ENCODE data around the gene SMARCE1. TPM values are rescaled to one million over a fixed set of nuclear protein-coding genes. Genes with fewer than 3 reads are reported as not detected.

SMARCE1 gene
- total RNA-seq, 1 donor from 2014 or later: 126 TPM

DNA sequence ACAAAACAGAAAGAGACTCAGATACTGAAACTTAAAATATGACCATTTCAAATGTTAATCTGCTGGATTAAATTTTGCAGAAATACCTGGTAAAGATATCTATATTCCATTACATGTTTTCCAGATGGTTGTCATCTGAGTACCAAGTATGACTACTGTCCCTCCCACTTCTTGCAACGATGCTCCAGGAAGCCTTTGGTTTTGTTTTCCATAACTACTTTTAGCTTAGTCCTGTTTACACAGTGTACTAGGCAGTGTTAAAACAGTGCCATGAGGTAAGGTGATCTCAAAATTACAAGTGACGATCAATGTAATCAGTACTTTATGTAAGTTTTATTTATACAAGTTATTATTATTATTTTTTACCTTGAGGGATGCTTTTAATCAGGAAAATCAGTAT is 17.8 kb downstream of the SMARCE1 start:
- Mint-ChIP-seq H3K27ac (peak overlapping the region; percentile 52), H3K36me3 (ENCODE audit: low read depth) (peaks cover 84% of the 10 kb centered on the region), H3K27me3 (ENCODE audit: low read depth) (no peaks in the 10 kb centered on the region), H3K9me3 (no peaks in the 10 kb centered on the region), H3K4me3 (ENCODE audit: low read depth) (no peak overlapping the region), H3K4me1 (ENCODE audit: low read depth) (peaks cover 27% of the 10 kb centered on the region)
- no peak for DNase-seq (ENCODE audit: low spot score)
- intact Hi-C loops (cut with micrococcal nuclease): no loop called here

DNA sequence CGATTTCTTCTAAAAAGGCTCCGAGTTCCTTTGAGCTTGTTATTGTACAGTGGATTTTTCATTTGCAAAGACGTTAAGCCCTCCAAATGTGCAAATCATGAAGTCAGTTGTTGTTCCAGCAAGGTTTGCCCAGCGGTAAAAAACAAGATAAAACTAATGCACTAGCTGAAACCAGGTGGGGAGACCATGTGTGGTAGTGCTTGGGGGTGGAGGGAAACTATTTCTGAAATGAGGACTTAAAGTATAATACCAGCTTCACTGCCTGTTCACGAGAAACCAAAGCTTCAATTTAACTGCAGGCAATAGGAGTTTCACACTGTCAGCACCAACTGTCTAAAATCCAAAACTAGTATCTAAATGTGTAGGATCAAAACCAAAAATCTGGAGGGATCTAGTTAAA is 22.3 kb downstream of the SMARCE1 start:
- Mint-ChIP-seq H3K27me3 (ENCODE audit: low read depth) (no peaks in the 10 kb centered on the region), H3K4me1 (ENCODE audit: low read depth) (peaks cover 59% of the 10 kb centered on the region), H3K36me3 (ENCODE audit: low read depth) (peaks cover 42% of the 10 kb centered on the region), H3K4me3 (ENCODE audit: low read depth) (no peak overlapping the region), H3K9me3 (no peaks in the 10 kb centered on the region), H3K27ac (peak overlapping the region; percentile 68)
- no peak for DNase-seq (ENCODE audit: low spot score)
- intact Hi-C loops (cut with micrococcal nuclease): no loop called here

DNA sequence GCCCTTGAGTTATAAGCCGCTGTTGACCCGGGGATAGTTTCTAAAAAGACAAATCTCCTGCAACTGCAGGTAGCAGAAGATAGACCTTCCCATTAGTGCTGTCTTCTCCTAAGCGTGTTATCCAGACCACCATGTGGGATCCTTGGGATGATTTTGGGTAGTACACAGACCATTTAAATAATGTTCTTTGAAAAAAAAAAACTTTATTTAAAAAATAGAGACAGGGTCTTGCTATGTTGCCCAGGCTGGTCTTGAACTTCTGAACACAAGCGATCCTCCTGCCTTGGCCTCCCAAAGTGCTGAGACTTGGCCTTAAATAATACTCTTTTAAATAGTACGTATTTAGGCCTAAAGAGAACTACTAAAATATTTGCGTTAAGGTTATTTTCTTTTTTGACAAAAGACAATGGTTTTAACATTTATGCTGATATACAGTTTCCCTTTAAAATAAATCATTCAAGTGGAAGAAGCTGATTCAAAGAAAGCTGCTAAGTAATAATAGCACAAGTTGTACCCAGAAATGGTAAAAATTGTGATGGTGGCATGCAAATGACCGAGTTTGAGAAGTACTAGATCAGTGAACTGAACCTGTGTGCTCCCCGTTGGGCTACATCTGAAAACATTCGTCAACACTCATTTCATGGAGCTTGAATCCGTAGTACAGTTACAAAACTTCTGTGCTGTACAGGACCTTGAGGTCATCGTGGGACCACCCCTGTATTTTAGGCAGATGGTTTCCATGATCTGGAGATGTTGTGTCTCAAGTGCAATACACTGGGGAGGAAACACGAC is 24.0 kb downstream of the SMARCE1 start:
- no peak for DNase-seq (ENCODE audit: low spot score)
- Mint-ChIP-seq H3K9me3 (no peaks in the 10 kb centered on the region), H3K4me3 (ENCODE audit: low read depth) (no peak overlapping the region), H3K27ac (no peak overlapping the region), H3K36me3 (ENCODE audit: low read depth) (peaks cover 28% of the 10 kb centered on the region), H3K27me3 (ENCODE audit: low read depth) (no peaks in the 10 kb centered on the region), H3K4me1 (ENCODE audit: low read depth) (peaks cover 55% of the 10 kb centered on the region)
- intact Hi-C loops (cut with micrococcal nuclease): loop anchor here (5.0 kb wide), 1 partner anchor 169 kb away; no protein-coding TSS in a partner anchor

- DNase-seq (ENCODE audit: low spot score): no peak
- intact Hi-C loops (cut with micrococcal nuclease): loop anchor here (5.0 kb wide), 1 partner anchor 170 kb away; no protein-coding TSS in a partner anchor
- no peaks in the 10 kb centered on the region for H3K9me3 Mint-ChIP-seq
- H3K27me3 Mint-ChIP-seq (ENCODE audit: low read depth): no peaks in the 10 kb centered on the region
- H3K4me1 Mint-ChIP-seq (ENCODE audit: low read depth): peaks cover 59% of the 10 kb centered on the region
- peak overlapping the region; percentile 72 for H3K27ac Mint-ChIP-seq
- peaks cover 20% of the 10 kb centered on the region for H3K36me3 Mint-ChIP-seq (ENCODE audit: low read depth)
- H3K4me3 Mint-ChIP-seq (ENCODE audit: low read depth): peak overlapping the region; percentile 6
Observed at GRCh38 chr17:40622509-40622928, 25.1 kb downstream of the SMARCE1 start.

DNA sequence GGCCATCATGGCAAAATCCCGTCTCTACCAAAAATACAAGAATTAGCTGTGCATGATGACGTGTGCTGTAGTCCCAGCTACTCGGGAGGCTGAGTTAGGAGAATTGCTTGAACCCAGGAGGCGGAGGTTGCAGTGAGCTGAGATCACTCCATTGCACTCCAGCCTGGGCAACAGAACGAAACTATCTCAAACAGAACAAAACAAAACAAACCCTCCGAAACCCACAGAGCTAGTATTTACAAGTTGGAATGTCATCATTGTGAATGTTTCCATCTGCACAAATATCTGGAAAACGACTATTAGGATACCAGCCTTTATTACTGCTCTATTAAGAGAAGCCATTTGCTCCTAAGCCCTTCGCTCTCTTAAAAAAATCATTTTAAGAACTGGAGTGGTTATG is 26.0 kb downstream of the SMARCE1 start:
- Mint-ChIP-seq H3K27me3 (ENCODE audit: low read depth) (no peaks in the 10 kb centered on the region), H3K27ac (no peak overlapping the region), H3K9me3 (no peaks in the 10 kb centered on the region), H3K36me3 (ENCODE audit: low read depth) (peaks cover 10% of the 10 kb centered on the region), H3K4me1 (ENCODE audit: low read depth) (peaks cover 59% of the 10 kb centered on the region), H3K4me3 (ENCODE audit: low read depth) (no peak overlapping the region)
- intact Hi-C loops (cut with micrococcal nuclease): loop anchor here (2.0 to 5.0 kb wide), 2 partner anchors 105 to 171 kb away; no protein-coding TSS in a partner anchor
- no peak for DNase-seq (ENCODE audit: low spot score)

DNA sequence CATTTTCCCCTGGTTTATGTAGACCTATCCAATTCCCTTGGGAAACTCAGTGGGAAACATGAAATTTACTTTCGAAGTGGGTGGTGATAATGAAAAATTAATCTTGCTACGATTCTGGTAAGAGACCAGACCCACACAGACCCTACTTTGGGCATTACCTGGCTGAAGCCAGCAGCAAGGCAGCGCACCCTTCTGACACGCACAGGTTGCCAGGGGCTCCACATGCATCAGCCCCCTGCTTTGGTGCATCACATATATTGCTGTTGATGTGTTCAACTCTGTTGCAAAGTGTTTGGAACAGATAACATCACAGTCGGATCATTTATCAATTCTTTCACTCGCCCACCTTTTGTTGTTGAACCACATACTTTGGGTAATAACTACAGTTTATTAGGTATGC is 26.6 kb downstream of the SMARCE1 start:
- Mint-ChIP-seq H3K27me3 (ENCODE audit: low read depth) (no peaks in the 10 kb centered on the region), H3K4me3 (ENCODE audit: low read depth) (no peak overlapping the region), H3K9me3 (no peaks in the 10 kb centered on the region), H3K4me1 (ENCODE audit: low read depth) (peaks cover 59% of the 10 kb centered on the region), H3K36me3 (ENCODE audit: low read depth) (peaks cover 7% of the 10 kb centered on the region), H3K27ac (peak overlapping the region; percentile 43)
- DNase-seq (ENCODE audit: low spot score): no peak
- intact Hi-C loops (cut with micrococcal nuclease): loop anchor here (2.0 to 5.0 kb wide), 2 partner anchors 106 to 171 kb away; no protein-coding TSS in a partner anchor

- H3K27ac Mint-ChIP-seq: no peak overlapping the region
- intact Hi-C loops (cut with micrococcal nuclease): no loop called here
- H3K36me3 Mint-ChIP-seq (ENCODE audit: low read depth): no peaks in the 10 kb centered on the region
- H3K9me3 Mint-ChIP-seq: no peaks in the 10 kb centered on the region
- DNase-seq (ENCODE audit: low spot score): no peak
- peak overlapping the region; percentile 62 for H3K4me3 Mint-ChIP-seq (ENCODE audit: low read depth)
- H3K27me3 Mint-ChIP-seq (ENCODE audit: low read depth): no peaks in the 10 kb centered on the region
- H3K4me1 Mint-ChIP-seq (ENCODE audit: low read depth): peaks cover 60% of the 10 kb centered on the region
Observed at GRCh38 chr17:40618754-40619625, 28.6 kb downstream of the SMARCE1 start.

- DNase-seq (ENCODE audit: low spot score): no peak
- Mint-ChIP-seq H3K36me3 (ENCODE audit: low read depth) (no peaks in the 10 kb centered on the region), H3K27me3 (ENCODE audit: low read depth) (no peaks in the 10 kb centered on the region), H3K4me3 (ENCODE audit: low read depth) (no peak overlapping the region), H3K9me3 (no peaks in the 10 kb centered on the region), H3K4me1 (ENCODE audit: low read depth) (peaks cover 60% of the 10 kb centered on the region), H3K27ac (no peak overlapping the region)
- intact Hi-C loops (cut with micrococcal nuclease): no loop called here
Observed at GRCh38 chr17:40617678-40618240, 29.9 kb downstream of the SMARCE1 start.

DNA sequence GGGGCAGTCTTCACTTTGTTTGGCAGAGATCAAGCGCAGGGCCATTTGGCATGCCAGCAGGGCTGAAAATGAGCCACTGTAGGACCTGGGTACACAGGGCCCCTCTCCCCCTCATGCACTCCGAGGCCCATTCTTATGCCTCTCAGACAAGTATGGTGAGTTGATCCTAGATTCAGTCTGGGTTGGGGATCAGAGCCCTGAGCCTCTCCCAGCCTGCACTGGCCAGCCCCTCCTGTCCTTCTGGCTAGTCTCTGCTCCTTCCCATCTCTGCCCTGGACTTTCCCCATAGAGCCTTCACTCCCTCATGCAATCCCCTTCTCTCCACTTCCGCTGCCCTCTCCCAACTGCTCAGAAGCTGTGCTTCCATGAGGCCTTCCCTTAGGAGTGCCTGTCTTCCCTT is 31.0 kb downstream of the SMARCE1 start:
- Mint-ChIP-seq H3K36me3 (ENCODE audit: low read depth) (no peaks in the 10 kb centered on the region), H3K4me1 (ENCODE audit: low read depth) (peaks cover 58% of the 10 kb centered on the region), H3K4me3 (ENCODE audit: low read depth) (no peak overlapping the region), H3K9me3 (no peaks in the 10 kb centered on the region), H3K27me3 (ENCODE audit: low read depth) (no peaks in the 10 kb centered on the region), H3K27ac (peak overlapping the region; percentile 17)
- no peak for DNase-seq (ENCODE audit: low spot score)
- intact Hi-C loops (cut with micrococcal nuclease): no loop called here

GRCh38 chr17:40615841-40616476 is 31.7 kb downstream of the SMARCE1 start:
- Mint-ChIP-seq H3K27me3 (ENCODE audit: low read depth) (no peaks in the 10 kb centered on the region), H3K36me3 (ENCODE audit: low read depth) (no peaks in the 10 kb centered on the region), H3K9me3 (no peaks in the 10 kb centered on the region), H3K27ac (no peak overlapping the region), H3K4me3 (ENCODE audit: low read depth) (no peak overlapping the region), H3K4me1 (ENCODE audit: low read depth) (peaks cover 58% of the 10 kb centered on the region)
- intact Hi-C loops (cut with micrococcal nuclease): no loop called here
- no peak for DNase-seq (ENCODE audit: low spot score)

- DNase-seq (ENCODE audit: low spot score): no peak
- H3K27me3 Mint-ChIP-seq (ENCODE audit: low read depth): no peaks in the 10 kb centered on the region
- intact Hi-C loops (cut with micrococcal nuclease): no loop called here
- peak overlapping the region; percentile 85 for H3K27ac Mint-ChIP-seq
- no peaks in the 10 kb centered on the region for H3K36me3 Mint-ChIP-seq (ENCODE audit: low read depth)
- H3K9me3 Mint-ChIP-seq: no peaks in the 10 kb centered on the region
- peaks cover 59% of the 10 kb centered on the region for H3K4me1 Mint-ChIP-seq (ENCODE audit: low read depth)
- peak overlapping the region; percentile 59 for H3K4me3 Mint-ChIP-seq (ENCODE audit: low read depth)
Observed at GRCh38 chr17:40615068-40615840, 32.4 kb downstream of the SMARCE1 start.
